ENCODE data around the gene TMPRSS7.

- TF ChIP-seq CTCF (IDR thresholded peaks at IDR 0.05): no peak
- TF ChIP-seq POLR2A (IDR thresholded peaks at IDR 0.05): no peak
- no peak for TF ChIP-seq POLR2AphosphoS5 (IDR thresholded peaks at IDR 0.05)
These were observed 34.8 kb upstream of the TMPRSS7 start for GRCh38 chr3:111999484-112000324.
